NOMO-1 (cell line): ENCODE results near the gene GMFB.

Experiments
- DNase-seq, 2 experiments: peaks; one replicate each; lab custom pipeline; 2025; ENCODE audit not compliant: unreplicated experiment in 2 of 2; lab: John Stamatoyannopoulos, UW

Gene GMFB

DNA sequence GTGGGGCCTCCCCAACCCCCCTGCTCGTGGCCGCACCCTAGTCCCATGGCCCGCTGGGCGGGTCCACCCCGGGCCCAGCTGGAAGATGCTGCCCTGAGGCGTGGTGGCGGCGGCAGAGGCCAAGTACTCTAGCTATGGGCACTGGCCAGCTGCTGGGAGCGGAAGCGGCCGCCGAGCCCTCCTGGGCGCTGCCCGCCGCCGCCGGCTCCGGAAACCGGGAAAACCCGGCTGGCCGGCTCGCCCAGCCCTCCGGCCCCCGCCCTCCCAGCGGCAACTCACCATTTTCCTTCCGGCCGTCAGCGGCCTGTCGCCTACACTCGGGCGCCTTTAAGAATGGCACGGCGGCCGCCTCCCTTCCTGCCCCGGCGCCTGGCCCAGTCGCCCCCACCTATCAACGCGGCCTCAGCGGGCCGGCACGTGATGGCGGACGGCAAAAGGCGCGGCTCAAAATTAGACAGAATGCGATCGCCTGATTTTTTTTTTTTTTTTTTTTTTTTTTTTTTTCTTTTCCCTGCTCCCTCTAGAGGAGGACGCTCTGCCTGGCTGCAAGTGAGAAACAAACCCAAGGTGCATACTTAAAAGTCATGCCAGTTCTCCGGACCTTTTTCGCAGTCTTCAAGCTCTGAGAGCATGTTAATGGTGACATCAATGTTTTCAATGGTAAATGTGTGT, at the start of gene GMFB:
TSS of gene GMFB (minus strand) at position 335 of the 672 bp plus-strand sequence. CDS start at position 282, 53 bp downstream.
- peak; percentile 77 to 89 for DNase-seq

DNA sequence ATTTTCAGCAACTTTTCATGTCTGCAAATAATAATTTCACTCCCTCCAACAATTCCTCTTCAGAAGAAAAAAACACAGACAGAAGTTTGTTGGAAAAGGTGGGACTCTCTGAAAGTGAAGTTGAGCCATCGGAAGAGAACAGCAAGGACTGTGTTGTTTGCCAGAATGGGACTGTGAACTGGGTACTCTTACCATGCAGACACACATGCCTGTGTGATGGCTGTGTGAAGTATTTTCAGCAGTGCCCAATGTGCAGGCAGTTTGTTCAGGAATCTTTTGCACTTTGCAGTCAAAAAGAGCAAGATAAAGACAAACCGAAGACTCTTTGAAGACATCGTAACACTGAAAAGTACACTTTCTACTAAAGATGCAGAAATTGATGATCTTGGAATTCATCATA, 49.3 kb upstream of the GMFB start:
- DNase-seq: no peak

- no peak for DNase-seq
Observed at GRCh38 chr14:54537651-54538050, 48.9 kb upstream of the GMFB start.

DNA sequence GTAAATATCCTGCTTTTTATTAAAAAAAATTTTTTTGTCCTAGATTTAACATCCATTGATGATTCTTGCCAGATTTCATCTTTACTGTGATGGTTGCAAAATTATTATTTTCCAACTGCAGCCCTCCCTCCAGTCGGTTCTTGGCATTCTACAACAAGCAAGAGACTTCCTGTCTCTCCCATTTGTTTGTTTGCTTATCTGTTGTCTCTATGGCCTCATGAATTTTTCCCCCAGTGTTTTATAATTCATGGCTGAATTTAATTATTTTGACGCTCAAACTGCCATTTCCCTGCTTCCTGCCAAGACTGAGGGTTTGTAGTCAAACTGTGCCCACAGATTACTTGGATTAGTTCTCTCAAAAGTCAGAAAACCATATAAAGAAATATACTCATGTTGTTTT, 46.9 kb upstream of the GMFB start:
- DNase-seq: no peak

DNA sequence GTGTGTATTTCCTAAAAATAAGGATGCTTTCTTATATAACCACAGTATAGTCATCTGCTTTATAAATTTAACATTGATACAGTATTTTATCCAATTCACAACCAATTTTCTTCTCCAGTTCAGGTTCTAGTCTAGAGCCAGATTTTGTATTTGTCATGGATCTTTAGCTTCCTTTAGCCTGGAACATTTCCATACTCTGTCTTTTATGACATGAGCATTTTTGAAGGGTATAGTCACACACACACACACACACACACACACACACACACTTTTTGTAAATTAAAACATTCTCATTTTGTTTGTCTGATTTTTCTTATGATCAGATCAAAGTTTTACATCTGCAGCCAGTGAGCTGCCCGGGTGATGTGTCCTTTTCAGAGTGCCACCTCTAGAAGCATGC, 46.3 kb upstream of the GMFB start:
- no peak for DNase-seq

- DNase-seq: no peak
Observed at GRCh38 chr14:54533100-54533499, 44.3 kb upstream of the GMFB start.

- DNase-seq: no peak
Observed at GRCh38 chr14:54532111-54533012, 43.6 kb upstream of the GMFB start.

DNA sequence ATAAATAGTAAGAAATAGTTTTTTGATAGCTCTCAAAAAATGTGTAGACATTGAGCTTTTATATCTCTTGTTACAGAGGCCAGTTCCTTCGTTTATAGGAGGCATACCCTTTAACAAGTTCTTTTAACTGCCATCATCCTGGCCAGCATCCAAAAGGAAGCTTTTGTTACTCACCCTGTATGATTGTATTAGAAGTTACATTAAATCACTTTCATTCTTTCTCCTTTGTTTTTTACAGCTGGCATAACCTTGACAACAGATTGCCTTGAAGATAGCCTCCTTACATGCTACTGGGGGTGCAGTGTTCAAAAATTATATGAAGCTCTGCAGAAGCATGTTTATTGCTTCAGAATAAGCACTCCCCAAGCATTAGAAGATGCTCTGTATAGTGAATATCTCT, 41.0 kb upstream of the GMFB start:
- no peak for DNase-seq

- no peak for DNase-seq
Observed at GRCh38 chr14:54528973-54529372, 40.2 kb upstream of the GMFB start.

GRCh38 chr14:54524410-54524809, 35.6 kb upstream of the GMFB start:
- no peak for DNase-seq

DNA sequence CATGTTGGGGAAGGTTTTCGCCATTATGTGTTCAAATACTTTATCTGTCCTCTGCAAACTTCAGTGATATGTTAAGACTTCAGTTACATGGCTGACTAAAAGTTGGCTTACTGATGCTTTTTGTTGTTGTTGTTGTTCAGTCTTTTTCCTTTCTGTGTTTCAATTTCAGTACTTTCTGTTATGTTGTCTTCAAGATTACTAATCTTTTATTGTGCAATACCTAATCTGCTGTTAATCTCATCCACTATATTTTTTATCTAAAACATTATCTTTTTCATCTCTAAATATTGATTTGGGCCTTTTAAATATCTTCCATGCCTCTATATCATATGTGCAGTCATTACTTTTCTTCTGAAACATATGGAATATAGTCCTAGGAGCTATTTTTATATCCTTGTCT, 27.9 kb upstream of the GMFB start:
- DNase-seq: no peak

GRCh38 chr14:54515670-54516069, 26.9 kb upstream of the GMFB start:
- DNase-seq: no peak

GRCh38 chr14:54512393-54512792, 23.6 kb upstream of the GMFB start:
- DNase-seq: no peak

DNA sequence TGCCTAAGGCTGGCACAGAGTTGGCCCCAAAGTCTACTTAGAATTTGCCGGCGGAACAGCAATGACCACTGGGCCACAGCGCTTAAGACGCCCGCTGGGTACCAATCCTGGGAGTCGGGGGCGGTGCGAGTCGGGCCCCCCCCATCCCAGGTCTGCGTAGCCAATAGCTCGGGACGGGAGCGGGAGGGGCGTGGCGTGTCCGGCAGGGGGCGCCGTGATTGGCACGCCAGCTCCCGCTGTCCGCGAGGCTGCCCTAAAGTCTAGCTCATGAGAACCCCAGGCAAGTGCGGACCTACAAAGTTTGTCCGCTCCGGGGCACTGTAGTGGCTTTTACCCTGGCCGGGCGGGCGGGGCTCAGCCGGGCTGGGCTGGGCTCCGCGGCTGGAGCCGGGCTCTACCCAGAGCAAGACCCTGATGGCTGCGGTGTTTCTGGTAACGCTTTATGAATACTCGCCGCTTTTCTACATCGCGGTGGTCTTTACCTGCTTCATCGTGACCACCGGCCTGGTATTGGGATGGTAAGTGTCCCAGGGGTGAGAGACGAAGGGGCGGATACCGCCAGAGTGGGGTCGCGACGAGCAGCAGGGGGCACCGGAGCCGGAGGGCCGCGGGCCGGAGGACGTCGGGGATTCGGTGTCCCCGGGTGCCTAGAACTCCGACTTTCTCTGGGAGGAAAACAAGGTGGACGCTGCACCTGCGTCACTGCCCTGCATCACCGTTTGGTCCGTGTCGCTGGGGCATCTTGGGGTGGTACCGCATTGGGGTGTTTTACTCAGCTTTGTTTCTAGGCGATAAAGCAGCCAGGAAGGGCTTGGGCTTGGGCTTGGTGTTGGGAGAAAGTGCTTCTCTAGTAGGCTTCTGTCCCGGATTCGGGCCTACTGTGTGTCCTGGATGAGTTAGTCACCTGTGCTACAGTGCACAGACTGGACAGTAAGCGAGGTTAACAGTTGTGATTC, 21.0 kb upstream of the GMFB start, which contains the start of gene CGRRF1:
TSS of gene CGRRF1 (plus strand) at position 361 of the 956 bp plus-strand sequence. CDS start at position 415, 54 bp downstream.
- peak; percentile 96 for DNase-seq

DNA sequence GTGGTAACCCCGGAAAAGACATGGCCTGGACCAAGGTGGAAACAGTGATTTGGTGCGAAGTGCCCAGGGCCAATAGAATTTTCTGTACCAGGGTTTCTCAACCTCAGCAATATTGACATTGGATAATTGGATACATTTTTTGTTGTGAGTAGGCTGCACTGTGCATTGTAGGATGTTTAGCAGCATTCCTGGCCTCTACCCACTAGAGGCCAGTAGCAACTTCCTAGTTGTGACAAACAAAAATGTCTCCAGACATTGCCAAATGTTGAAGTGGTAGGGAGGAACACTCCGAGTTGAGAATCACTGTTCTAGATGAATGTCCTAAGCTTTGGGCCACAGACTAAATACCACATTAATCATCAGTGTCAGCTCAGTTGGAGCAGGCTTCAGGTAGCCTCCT, 14.7 kb upstream of the GMFB start:
- DNase-seq: peak in 1 of 2 experiments; percentile 31

DNA sequence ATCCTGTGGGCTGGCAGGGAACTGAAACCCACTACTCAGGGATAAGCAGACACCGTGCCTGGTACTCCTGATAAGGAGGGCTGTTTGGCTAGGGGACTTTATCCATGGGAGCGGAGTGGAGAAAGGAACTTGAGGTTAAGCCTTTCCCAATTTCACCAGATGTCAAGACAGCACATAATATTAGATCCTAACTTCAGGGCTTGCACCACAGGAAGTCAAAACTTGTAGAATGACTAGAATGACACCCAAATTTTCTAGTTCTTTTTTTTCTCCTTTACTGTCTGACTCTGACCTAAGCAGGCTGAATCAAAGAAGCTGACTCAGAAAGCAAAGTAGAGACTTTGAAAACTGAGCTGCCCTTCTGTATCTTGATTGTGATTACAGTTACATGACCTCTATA, 13.8 kb upstream of the GMFB start:
- peak; percentile 46 to 60 for DNase-seq

GRCh38 chr14:54501480-54501879, 12.7 kb upstream of the GMFB start:
- no peak for DNase-seq

DNA sequence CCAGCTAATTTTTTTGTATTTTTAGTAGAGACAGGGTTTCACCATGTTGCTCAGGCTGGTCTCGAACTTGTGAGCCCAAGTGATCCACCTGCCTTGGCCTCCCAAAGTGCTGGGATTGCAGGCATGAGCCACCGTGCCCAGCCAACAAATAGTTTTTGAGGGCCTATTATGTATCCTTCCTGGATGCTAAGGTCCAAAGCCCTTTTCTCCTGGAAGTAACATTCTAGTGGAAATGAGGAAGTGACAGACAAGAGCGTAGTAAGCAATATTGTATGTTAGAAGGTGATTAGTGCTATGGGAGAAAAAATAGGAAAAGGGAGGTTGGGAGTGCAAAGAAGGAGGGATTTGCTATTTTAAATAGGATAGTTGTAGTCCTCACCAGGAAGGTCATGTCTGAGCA, 12.0 kb upstream of the GMFB start:
- no peak for DNase-seq

- no peak for DNase-seq
Observed at GRCh38 chr14:54498579-54498978, 9.8 kb upstream of the GMFB start.

GRCh38 chr14:54498095-54498531, 9.3 kb upstream of the GMFB start:
- DNase-seq: no peak

GRCh38 chr14:54497224-54497623, 8.4 kb upstream of the GMFB start:
- no peak for DNase-seq
